ENCODE measurements around the gene HEXD.

Gene HEXD

GRCh38 chr17:82489117-82489516, 71.0 kb downstream of the HEXD start:
- peaks cover 10% of the 10 kb centered on the region for H3K4me1 ChIP-seq (ENCODE audit: insufficient read depth, insufficient read length)
- no peak for TF ChIP-seq ZNF274 (IDR thresholded peaks at IDR 0.05; ENCODE audit: low read depth, low read length)
- no peak for TF ChIP-seq YY1 (IDR thresholded peaks at IDR 0.05; ENCODE audit: insufficient read depth, insufficient read length)
- TF ChIP-seq SUZ12 (IDR thresholded peaks at IDR 0.05; ENCODE audit: extremely low read depth, insufficient read depth, insufficient read length): no peak
- peaks cover 51% of the 10 kb centered on the region for H3K36me3 ChIP-seq (ENCODE audit: insufficient read depth, insufficient read length, low read length)
- no peak overlapping the region for H3K4me3 ChIP-seq (ENCODE audit: insufficient read length, low read depth)
- no peaks in the 10 kb centered on the region for H3K9me3 ChIP-seq (ENCODE audit: insufficient read depth, low read length)
- no peak overlapping the region for H3K9ac ChIP-seq (ENCODE audit: insufficient read length, low read depth)
- H3K27me3 ChIP-seq (ENCODE audit: insufficient read depth, insufficient read length): no peaks in the 10 kb centered on the region
- no peak for DNase-seq (ENCODE audit: low read depth, low spot score)

- H3K36me3 ChIP-seq (ENCODE audit: insufficient read depth, insufficient read length, low read length): peaks cover 43% of the 10 kb centered on the region
- H3K9me3 ChIP-seq (ENCODE audit: insufficient read depth, low read length): no peaks in the 10 kb centered on the region
- no peak overlapping the region for H3K9ac ChIP-seq (ENCODE audit: insufficient read length, low read depth)
- no peak overlapping the region for H3K4me3 ChIP-seq (ENCODE audit: insufficient read length, low read depth)
- peaks cover 10% of the 10 kb centered on the region for H3K4me1 ChIP-seq (ENCODE audit: insufficient read depth, insufficient read length)
- no peak for DNase-seq (ENCODE audit: low read depth, low spot score)
- TF ChIP-seq ZNF274 (IDR thresholded peaks at IDR 0.05; ENCODE audit: low read depth, low read length) (no peak), SUZ12 (IDR thresholded peaks at IDR 0.05; ENCODE audit: extremely low read depth, insufficient read depth, insufficient read length) (no peak), YY1 (IDR thresholded peaks at IDR 0.05; ENCODE audit: insufficient read depth, insufficient read length) (no peak)
- no peaks in the 10 kb centered on the region for H3K27me3 ChIP-seq (ENCODE audit: insufficient read depth, insufficient read length)
Observed at GRCh38 chr17:82489851-82490511, 71.8 kb downstream of the HEXD start.

GRCh38 chr17:82490512-82491195, 72.5 kb downstream of the HEXD start:
- no peak for DNase-seq (ENCODE audit: low read depth, low spot score)
- no peak for TF ChIP-seq SUZ12 (IDR thresholded peaks at IDR 0.05; ENCODE audit: extremely low read depth, insufficient read depth, insufficient read length)
- no peak for TF ChIP-seq YY1 (IDR thresholded peaks at IDR 0.05; ENCODE audit: insufficient read depth, insufficient read length)
- TF ChIP-seq ZNF274 (IDR thresholded peaks at IDR 0.05; ENCODE audit: low read depth, low read length): no peak
- Histone ChIP-seq H3K4me1 (ENCODE audit: insufficient read depth, insufficient read length) (peaks cover 12% of the 10 kb centered on the region), H3K9ac (ENCODE audit: insufficient read length, low read depth) (no peak overlapping the region), H3K36me3 (ENCODE audit: insufficient read depth, insufficient read length, low read length) (peaks cover 37% of the 10 kb centered on the region), H3K27me3 (ENCODE audit: insufficient read depth, insufficient read length) (peaks cover 2% of the 10 kb centered on the region), H3K9me3 (ENCODE audit: insufficient read depth, low read length) (no peaks in the 10 kb centered on the region), H3K4me3 (ENCODE audit: insufficient read length, low read depth) (no peak overlapping the region)

GRCh38 chr17:82491196-82491530, 73.0 kb downstream of the HEXD start:
- Histone ChIP-seq H3K9me3 (ENCODE audit: insufficient read depth, low read length) (no peaks in the 10 kb centered on the region), H3K36me3 (ENCODE audit: insufficient read depth, insufficient read length, low read length) (peaks cover 32% of the 10 kb centered on the region), H3K27me3 (ENCODE audit: insufficient read depth, insufficient read length) (peaks cover 7% of the 10 kb centered on the region), H3K4me3 (ENCODE audit: insufficient read length, low read depth) (no peak overlapping the region), H3K4me1 (ENCODE audit: insufficient read depth, insufficient read length) (peaks cover 14% of the 10 kb centered on the region), H3K9ac (ENCODE audit: insufficient read length, low read depth) (no peak overlapping the region)
- TF ChIP-seq YY1 (IDR thresholded peaks at IDR 0.05; ENCODE audit: insufficient read depth, insufficient read length) (no peak), SUZ12 (IDR thresholded peaks at IDR 0.05; ENCODE audit: extremely low read depth, insufficient read depth, insufficient read length) (no peak), ZNF274 (IDR thresholded peaks at IDR 0.05; ENCODE audit: low read depth, low read length) (no peak)
- DNase-seq (ENCODE audit: low read depth, low spot score): no peak

- H3K9me3 ChIP-seq (ENCODE audit: insufficient read depth, low read length): no peaks in the 10 kb centered on the region
- peaks cover 11% of the 10 kb centered on the region for H3K27me3 ChIP-seq (ENCODE audit: insufficient read depth, insufficient read length)
- H3K9ac ChIP-seq (ENCODE audit: insufficient read length, low read depth): no peak overlapping the region
- H3K36me3 ChIP-seq (ENCODE audit: insufficient read depth, insufficient read length, low read length): peaks cover 28% of the 10 kb centered on the region
- no peak overlapping the region for H3K4me3 ChIP-seq (ENCODE audit: insufficient read length, low read depth)
- TF ChIP-seq ZNF274 (IDR thresholded peaks at IDR 0.05; ENCODE audit: low read depth, low read length): no peak
- TF ChIP-seq SUZ12 (IDR thresholded peaks at IDR 0.05; ENCODE audit: extremely low read depth, insufficient read depth, insufficient read length): no peak
- TF ChIP-seq YY1 (IDR thresholded peaks at IDR 0.05; ENCODE audit: insufficient read depth, insufficient read length): no peak
- no peak for DNase-seq (ENCODE audit: low read depth, low spot score)
- H3K4me1 ChIP-seq (ENCODE audit: insufficient read depth, insufficient read length): peaks cover 14% of the 10 kb centered on the region
Observed at GRCh38 chr17:82491533-82491932, 73.4 kb downstream of the HEXD start.

Measured in NT2/D1 (cell line).